ENCODE measurements around the gene CACFD1.

DNA sequence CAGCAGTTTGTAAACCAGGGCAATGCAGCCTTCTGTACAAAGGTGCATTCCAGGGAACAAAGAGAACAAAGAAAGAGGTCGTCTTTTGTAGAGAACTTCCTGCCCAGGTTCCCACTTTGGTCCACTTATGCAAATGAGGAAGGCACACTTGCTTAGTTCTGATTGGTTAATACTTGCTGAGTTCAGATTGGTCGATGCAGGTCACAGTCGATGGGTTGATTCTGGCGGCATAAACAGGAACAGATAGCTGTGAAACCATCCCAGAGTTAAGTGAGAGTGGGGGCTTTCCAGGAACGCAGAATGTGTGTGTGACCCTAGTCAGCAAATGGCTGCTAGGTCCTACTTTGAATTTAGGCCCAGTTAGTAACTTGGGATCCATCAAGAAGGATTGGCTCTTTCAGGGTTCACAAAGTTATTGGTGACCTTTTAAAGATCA is 39.4 kb upstream of the CACFD1 start:
- TF ChIP-seq, protein P1, sequence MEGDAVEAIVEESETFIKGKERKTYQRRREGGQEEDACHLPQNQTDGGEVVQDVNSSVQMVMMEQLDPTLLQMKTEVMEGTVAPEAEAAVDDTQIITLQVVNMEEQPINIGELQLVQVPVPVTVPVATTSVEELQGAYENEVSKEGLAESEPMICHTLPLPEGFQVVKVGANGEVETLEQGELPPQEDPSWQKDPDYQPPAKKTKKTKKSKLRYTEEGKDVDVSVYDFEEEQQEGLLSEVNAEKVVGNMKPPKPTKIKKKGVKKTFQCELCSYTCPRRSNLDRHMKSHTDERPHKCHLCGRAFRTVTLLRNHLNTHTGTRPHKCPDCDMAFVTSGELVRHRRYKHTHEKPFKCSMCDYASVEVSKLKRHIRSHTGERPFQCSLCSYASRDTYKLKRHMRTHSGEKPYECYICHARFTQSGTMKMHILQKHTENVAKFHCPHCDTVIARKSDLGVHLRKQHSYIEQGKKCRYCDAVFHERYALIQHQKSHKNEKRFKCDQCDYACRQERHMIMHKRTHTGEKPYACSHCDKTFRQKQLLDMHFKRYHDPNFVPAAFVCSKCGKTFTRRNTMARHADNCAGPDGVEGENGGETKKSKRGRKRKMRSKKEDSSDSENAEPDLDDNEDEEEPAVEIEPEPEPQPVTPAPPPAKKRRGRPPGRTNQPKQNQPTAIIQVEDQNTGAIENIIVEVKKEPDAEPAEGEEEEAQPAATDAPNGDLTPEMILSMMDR (IDR thresholded peaks at IDR 0.05), result no peak
- no peak for TF ChIP-seq ZFX (IDR thresholded peaks at IDR 0.05; ENCODE audit: borderline replicate concordance)
